Hippocampal formation (tissue), 2 donors: ENCODE results near the gene CPAMD8.

Experiments
- DNase-seq, 2 donors: peaks; one replicate each; lab custom pipeline; 2025; lab: John Stamatoyannopoulos, UW

The CPAMD8 gene

DNA sequence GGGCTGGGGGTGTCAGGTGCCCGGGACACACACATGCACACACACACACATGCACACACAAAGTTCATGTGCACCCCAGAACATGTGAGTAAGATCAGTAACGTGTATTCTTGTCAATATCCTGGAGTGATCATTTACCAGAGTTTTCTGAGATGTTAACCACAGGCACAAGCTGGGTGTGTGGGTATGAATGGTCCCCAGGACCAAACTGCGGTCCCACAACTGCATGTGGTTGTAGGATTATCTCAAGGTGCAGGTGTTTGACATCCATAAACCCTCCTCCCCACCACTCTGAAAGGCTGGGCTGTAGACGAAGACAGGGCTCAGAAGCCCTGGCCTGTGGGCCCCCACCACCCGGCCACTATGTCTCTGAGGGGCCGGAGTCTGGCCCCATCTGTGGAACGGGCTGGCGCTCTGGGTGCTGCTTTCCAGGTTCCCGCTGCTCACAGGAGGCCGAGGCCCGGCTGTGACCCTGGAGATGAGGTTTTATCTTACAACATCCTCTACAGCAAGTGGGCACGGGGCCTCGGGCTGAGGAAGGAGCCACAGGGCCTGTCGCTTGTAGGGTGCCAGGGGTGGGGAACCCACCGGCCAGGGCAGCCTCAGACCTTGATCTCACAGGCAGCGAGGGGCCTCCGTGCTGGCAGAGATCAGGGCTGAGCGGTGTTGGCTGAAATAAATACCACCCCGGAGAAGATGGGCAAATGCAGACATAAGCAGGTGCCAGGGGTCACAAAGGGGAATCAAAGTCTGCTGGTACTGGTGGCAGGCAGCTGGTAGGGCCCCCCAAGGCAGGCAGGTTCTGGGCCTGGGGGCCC, 133.5 kb downstream of the CPAMD8 start:
- no peak for DNase-seq

DNA sequence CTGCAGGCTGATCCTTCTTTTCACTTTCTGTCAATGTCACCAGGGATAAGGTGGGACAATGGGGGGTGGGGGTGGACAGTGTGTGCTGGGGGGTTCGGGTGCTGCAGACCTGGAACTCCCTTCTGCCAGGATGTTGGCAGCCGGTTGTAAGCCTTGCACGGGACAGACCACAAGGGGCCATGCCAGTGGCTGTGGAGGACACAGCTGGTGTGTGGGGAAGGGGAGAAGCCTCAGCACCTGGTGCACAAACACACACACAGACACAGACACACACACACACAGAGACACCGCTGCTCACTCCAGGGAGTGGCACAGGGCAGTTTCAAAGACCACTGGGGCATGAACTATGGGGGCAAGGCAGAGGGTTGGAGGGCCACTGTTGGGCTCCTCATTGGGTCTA, 134.2 kb downstream of the CPAMD8 start:
- DNase-seq, result no peak

DNA sequence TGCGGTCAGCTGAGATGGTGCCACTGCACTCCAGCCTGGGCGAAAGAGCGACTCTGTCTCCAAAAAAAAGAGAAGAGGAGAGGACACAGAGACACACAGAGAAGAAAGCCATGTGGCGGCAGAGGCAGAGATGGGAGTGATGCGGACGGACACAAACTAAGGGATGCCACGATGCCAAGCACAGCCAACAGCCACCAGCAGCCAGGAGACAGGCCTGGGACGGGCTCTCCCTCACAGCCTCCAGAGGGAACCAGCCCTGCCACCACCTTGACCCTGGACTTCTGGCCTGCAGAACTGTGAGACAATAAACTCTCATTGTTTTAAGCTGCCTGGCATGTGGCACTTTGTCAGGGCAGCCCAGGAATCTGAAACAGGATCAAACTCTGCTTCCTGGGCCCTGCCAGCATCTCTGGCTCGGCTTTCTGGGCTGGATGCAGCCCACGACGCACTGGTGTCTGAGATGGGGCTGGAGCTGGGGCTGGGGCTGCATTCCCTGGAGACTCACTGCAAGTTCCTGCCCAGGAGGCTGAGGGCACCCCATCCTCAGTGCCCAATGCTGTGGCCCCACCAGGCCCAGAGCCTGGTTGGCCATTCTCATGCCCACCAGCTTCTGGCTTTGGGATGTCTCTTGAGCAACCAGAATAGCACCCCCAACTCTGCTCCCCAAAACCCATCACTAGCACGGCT, 134.8 kb downstream of the CPAMD8 start:
- no peak for DNase-seq

DNA sequence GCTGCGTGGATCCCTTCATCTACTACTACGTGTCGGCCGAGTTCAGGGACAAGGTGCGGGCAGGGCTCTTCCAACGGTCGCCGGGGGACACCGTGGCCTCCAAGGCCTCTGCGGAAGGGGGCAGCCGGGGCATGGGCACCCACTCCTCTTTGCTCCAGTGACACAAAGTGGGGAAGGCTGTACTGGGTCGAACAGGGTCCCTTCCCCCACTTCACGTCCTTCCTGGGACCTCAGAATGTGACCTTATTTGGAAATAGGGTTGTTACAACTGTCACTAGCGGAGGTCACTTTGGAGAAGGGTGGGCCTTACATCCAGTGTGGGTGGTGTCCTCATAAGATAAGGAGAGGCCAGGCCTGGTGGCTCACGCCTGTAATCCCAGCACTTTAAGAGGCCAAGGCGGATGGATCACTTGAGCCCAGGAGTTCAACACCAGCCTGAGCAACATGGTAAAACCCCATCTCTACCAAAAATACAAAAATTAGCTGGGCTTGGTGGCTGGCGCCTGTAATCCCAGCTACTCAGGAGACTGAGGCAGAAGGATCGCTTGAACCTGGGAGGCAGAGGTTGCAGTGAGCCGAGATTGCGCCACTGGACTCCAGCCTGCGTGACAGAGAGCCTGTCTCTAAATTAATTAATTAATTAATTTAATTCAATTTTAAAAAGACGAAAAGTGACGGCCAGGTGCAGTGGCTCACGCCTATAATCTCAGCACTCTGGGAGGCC, 136.0 kb downstream of the CPAMD8 start:
- no peak for DNase-seq

DNA sequence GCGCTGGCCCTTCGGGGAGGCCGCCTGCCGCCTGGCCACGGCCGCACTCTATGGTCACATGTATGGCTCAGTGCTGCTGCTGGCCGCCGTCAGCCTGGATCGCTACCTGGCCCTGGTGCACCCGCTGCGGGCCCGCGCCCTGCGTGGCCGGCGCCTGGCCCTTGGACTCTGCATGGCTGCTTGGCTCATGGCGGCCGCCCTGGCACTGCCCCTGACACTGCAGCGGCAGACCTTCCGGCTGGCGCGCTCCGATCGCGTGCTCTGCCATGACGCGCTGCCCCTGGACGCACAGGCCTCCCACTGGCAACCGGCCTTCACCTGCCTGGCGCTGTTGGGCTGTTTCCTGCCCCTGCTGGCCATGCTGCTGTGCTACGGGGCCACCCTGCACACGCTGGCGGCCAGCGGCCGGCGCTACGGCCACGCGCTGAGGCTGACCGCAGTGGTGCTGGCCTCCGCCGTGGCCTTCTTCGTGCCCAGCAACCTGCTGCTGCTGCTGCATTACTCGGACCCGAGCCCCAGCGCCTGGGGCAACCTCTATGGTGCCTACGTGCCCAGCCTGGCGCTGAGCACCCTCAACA, 136.6 kb downstream of the CPAMD8 start:
- no peak for DNase-seq

DNA sequence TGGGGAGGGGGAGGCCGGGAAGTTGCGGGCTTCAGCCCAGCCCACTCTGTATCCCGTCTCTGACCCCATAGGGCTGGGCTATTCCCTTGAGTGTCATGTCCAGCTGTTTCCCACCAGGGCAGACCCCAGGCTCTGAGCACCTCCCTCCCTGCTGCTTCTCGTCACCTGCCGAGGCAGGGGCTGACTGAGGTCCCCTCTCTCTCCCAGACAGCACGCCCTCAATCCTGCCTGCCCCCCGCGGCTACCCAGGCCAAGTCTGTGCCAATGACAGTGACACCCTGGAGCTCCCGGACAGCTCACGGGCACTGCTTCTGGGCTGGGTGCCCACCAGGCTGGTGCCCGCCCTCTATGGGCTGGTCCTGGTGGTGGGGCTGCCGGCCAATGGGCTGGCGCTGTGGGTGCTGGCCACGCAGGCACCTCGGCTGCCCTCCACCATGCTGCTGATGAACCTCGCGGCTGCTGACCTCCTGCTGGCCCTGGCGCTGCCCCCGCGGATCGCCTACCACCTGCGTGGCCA, 137.2 kb downstream of the CPAMD8 start:
- no peak for DNase-seq

DNA sequence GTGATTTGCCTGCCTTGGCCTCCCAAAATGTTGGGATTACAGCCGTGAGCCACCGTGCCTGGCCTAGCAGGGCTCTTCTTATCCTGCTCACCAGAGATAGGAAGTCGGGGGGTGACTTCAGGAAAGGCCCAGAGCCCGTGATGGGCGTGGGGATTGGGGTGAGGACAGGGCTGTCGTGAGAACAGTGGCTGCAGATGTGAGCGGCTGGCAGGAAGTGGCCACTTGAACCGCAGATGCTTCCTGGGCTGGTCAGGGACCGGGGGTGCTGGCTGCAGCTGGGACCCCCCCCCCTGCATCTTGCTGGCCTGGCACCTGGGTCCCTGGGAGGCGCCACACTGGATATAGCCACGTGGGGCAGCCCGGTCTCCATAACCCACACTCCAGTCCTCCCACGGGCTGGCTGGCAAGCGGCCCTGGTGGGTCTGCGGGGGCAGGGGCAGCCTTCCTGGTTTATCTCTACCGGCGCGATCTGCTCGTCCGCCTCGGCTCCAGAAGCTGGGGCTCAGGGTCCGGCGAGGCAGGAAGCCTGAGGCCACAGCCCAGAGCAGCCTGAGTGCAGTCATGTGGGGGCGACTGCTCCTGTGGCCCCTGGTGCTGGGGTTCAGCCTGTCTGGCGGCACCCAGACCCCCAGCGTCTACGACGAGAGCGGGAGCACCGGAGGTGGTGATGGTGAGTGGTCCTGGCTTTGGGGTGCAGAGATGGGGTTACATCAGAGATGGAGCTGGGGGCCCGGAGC, 137.8 kb downstream of the CPAMD8 start, which contains the start of gene F2RL3:
Gene F2RL3, plus strand, starts transcription at position 371 of the 737 bp plus-strand sequence. Its CDS starts 191 bp downstream, at position 562.
- no peak for DNase-seq

DNA sequence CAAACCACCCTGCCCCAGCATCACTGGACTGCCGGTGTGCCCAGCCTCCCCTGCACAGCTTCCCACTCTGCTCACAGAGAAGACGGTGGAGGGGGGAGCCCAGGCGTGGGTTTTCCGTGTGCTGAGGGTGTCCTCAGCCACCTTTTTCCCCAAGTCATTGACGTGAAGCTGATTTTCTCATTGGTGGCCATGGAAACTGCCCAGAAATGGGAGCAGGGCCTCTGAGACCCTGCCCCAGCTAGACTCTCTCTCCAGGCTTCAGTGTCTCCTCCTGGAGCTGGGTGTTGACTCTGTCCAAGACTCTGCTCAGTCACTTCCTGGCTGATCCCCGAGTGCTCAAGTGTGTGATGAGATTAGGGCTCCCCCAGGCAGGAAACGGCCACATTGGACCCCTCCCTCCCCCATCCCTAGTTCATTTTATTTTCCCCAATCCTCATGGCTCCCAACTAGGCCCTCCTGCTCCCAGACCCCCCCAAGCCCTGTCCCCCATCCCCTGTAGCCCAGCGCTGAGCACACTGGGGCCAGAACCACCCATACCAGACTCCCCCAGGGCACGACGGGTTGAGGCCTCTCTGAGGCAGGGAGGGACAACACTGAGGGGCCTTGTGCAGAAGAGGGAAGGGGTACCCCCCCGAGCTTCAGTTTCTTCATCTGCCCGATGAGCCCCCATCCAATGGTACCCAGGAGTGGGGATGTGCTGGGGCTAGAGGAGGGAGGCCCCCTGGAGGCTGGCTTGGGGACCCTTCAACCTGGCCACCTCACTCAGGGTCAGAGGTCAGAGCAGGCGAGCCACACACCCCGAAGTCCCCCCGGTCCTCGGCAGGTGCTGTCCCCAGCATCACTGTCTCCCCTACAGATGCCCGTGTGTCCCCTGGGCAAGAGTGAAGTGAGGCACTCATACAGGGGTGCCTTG, 139.0 kb downstream of the CPAMD8 start:
- DNase-seq, result no peak

DNA sequence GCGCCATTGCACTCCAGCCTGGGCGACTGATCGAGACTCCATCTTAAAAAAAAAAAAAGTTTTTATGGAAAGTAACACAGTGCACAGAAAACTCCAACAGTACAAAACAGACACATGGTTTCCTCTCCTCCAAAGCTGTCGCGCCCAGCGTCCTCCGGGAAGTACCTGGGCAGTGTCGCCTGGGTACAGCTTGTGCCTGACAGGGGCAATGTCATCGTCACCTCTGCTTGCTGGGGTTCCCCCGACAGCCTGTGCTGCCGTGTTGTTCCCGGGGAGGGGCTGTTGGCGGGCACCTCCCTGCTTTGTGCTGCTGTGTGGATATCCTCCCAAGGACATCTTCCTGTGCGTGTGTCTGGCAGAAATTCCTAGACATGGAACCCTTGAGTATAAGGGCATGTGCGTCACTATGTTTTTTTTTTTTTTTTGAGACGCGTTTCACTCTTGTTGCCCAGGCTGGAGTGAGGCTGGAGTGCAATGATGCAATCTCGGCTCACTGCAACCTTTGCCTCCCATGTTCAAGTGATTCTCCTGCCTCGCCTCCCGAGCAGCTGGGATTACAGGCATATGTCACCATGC, 140.2 kb downstream of the CPAMD8 start:
- no peak for DNase-seq

DNA sequence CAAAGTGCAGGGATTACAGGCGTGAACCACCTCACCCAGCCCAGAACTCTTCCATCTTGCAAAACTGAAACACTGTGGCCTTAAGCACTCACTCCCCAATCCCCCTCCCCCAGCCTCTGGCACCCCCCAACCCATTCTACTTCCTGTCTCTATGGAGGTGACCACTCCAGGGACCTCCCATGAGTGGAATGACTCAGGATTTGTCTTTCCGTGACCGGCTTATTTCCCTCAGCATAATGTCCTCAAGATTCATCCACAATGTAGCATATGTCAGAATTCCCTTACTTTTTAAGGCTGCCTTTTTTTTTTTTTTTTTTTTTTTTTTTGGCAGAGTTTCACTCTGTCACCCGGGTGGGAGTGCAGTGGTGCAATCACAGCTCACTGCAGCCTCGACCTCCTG, 141.4 kb downstream of the CPAMD8 start:
- no peak for DNase-seq

DNA sequence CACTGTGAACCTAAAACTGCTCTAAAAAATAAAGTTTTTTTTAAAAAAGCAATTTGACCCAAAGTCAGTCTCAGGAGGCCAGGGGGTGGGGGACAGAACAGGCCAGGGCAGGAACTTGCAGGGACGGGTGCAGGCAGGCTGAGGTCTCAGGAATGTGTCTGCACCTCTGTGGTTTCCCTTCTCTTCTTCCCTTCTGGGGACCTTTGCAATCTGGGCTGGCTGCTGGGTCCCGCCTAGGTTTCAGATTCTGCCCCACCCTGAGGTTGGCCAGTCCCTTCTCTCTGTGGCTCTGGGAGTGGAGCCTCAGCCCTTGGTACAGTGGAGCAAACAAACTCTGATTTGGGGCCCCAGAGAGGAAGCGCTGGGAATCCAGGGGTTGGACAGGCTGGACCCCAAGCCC, 143.1 kb downstream of the CPAMD8 start:
- no peak for DNase-seq

DNA sequence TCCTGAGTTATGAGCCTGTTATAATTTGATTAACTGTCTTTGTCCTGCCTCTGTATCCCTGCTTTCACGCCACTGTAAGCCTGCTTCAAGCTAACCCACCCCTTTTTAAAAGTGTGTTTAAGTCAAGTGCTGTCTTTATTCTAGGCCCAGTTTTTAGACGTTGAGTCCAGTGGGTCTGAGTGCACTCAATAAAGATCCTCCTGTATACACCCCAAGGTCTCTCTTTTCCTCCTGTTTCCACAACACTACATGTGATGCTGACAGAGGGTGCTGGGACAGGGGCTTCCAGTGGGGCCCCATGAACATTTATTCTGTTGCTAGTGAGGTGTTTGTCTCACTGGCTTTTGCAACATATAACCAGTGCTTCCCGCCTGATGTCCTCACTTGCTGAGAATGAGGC, 144.5 kb downstream of the CPAMD8 start:
- DNase-seq, result no peak

DNA sequence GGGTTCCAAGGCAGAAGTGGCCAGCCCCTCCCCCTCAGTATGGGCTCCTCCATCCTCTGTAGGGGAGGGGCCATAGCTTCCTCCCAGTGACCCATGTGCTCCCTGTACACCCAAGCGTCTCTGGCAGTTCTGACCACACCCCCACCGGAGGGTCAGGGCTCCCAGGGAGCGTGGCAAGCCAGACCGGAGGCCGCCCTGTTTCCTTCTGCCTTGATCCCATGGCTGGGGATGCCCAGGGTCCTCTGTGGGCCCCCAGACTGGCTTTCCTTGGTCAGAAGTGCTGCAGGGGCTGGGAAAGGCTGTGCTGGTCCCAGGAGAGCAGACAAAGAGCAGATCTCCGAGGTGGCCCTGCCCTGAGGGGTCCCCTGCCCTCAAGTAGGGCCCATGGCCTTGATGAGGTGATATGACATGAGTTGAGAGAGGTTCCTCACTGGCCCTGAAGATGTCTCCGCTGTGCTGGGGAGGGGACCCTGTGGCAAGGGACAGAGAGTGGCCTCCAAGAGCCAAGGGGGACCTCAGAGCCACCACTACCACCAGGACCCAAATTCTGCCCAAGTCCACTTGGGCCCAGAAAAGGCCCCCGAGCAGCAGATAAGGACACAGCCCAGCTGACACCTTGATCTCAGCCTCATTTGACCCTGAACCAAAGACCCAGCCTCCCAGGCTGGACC, 145.6 kb downstream of the CPAMD8 start:
- no peak for DNase-seq

DNA sequence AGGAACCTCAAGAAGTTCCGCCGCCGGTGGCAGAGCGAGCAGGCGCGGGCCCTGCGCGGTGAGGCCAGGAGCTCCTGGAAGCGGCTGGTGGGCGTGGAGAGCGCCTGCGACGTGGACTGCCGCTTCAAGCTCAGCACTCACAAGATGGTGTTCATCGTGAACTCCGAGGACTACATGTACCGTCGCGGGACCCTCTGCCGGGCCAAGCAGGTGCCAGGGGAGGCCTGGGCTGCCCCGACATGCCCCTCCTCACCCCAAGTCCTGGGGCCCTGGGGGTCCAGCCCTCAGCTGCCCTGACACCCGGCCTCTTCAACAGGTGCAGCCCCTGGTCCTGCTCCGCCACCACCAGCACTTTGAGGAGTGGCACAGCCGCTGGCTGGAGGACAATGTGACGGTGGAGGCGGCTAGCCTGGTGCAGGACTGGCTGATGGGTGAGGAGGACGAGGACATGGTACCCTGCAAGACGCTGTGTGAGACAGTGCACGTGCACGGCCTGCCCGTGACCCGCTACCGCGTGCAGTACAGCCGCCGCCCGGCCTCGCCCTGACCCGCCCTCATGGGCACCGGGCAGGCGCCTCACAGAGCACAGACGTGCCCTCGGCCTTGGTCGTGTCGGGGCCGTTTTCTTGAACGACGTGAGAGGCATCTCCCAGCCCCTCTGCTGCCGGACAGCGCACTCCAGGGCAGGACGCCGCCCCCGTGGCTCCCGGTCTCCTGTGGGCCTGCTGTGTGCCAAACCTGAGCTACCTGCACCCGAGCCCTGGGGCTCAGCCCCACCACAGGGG, 148.2 kb downstream of the CPAMD8 start:
- DNase-seq, result no peak

DNA sequence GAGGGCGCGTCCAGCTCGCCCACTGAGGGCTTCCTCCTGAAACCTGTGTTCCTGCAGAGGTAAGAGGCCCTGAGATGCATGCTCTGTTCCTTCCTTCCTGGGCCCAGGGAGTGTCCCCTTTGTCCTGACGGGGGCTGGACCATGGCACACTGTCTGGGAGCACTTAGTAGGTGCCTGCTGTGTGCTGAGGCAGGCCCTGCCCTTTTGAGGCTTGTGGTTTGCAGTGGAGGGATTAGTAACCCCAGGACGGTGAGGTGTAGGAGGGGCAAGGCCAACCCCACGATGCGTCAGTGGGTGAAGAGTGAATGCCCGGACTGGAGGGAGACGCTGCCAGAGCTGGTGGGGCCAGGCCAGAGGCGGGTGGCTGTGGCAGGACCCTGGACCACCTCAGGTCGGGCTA, 149.0 kb downstream of the CPAMD8 start:
- no peak for DNase-seq

DNA sequence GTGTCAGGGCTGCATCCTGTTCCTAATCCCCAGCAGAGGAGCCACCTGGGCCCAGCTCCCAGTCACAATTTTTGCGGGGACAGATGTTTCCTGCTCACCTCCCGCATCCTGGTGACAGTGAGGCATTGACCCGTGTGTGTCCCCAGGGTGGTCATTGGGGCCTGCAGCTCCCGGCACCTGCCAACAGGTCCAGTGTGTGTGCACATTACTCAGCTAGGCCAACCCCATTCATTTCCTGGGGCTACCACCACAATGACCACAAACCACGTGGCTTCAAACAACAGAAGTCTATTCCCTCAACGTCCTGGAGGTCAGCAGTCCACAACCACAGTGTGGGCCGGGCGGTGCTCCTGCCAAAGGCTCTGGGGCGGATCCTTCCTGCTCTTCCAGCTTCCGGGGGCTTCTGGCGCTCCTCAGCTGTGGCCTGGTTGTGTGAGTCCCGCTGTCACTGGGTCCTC, 149.7 kb downstream of the CPAMD8 start:
- DNase-seq, result no peak

DNA sequence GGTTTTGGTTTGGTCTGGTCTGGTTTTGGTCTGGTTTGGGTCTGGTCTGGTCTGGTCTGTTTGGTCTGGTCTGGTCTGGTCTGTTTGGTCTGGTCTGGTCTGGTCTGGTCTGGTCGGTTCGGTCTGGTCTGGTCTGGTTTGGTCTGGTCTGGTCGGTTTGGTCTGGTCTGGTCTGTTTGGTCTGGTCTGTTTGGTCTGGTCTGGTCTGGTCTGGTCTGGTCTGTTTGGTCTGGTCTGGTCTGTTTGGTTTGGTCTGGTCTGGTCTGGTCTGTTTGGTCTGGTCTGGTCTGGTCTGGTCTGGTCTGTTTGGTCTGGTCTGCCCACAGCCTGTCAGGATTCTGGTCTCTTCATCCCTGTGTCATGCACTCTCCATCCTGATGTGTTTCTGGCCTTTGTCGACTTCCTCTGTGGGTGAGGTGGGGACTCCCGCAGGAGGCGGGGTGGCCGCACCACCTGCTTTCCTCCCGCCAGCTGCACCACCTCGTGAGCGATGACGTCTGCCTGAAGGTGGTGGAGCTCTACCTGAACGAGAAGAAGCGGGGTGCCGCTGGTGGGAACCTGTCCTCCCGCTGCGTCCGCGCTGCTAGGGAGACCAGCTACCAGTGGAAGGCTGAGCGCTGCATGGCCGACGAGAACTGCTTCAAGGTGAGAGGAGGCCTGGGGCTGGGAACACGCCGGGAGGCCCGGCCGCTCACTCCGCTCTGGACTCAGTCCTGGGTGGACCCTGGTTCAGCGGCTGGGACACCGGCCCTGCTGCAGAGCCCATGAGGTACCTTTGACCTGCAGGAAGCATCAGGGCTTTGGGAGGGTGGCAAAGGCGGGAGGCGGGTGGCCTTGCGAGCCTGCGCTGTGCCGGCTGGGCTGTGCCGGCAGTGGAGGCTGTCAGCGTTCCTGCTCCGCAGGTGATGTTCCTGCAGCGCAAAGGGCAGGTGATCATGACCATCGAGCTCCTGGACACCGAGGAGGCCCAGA, 150.7 kb downstream of the CPAMD8 start:
- no peak for DNase-seq
